HG03442 (cell line): ENCODE data around the gene ASIC2.

Experiments used
- ATAC-seq: cut with Tn5 transposase; IDR thresholded peaks from one replicate; pipeline ENCODE4 v1.9.1; 2021; ENCODE audit warnings: mild to moderate bottlenecking, moderate library complexity; ENCODE audit not compliant: unreplicated experiment

Gene ASIC2

DNA sequence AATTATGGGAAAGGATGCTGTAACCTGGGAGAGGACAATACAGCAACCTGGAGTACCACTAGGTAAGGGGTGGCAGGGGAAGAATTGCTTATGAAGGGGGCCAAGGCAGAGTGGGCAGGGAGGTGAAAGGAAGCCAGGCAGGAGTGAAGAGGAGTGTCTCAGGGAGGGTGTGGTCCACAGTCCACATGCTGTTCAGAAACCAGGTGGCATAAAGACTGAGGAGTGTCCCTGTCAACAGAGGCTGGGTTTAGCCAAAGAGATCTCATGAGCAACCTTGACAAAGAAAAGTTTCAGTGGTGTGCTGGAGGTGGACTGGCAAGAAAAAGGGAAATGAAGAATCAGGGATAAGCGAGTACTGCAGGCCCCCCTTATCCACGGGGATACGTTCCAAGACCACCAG lies 213.0 kb downstream of the ASIC2 start:
- ATAC-seq = no peak

DNA sequence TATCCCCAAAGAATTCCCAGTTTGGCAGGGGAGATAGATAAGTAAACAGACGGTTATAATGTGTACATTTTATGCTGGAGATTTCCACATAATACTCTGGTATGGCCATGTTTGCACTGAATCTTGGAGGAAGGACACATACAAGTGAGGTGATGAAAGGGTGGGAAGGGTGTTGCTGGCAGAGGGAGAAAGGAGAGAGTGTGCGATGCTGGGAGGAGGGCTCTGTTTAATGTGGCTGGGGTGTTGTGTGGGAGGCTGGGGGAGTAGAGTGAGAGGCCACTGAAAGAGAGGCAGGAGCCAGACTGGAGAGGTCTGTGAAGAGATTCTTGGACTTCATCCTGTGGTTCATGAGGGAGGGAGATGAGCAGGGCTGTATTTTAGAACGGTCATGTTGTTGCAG lies 213.9 kb downstream of the ASIC2 start:
- ATAC-seq = no peak

GRCh38 chr17:33076979-33077378 lies 216.1 kb downstream of the ASIC2 start:
- no peak for ATAC-seq

GRCh38 chr17:33073416-33073815 lies 219.7 kb downstream of the ASIC2 start:
- ATAC-seq = no peak

DNA sequence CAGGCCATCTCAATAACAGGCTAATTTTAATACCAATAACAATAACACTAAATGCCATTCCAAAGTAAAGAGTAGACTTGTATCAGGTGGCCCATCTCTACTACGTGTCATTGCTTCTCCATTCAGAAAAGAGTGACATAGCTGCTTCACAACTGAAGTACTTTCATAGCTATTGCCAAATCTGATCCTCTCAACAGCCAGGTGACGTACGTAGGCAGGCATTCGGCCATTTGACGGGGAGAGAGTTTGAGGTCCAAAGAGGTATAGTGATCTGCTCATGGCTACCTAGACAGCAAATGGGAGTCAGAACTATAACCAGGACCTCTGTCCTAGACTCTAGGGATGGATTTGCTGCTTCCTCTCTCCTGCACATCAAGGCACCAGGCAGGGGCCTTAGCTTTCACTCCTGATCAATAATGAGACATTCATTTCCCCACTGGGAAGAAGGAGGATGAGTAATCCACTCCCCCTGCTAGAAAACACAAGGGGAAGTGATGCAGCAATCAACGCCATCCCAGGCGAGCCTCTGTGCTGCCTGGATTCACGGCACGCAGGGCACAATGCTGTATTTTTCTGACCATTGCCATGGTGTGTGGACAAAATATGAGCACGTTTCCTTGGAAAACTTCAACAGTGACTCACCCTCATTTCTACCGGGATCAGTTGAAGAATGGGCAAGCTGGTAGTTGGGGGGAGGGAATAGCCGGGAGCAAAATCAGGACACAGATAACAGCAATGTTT lies 220.5 kb downstream of the ASIC2 start:
- no peak for ATAC-seq

GRCh38 chr17:33071656-33072055 lies 221.4 kb downstream of the ASIC2 start:
- ATAC-seq = no peak

GRCh38 chr17:33057564-33057963 lies 235.5 kb downstream of the ASIC2 start:
- no peak for ATAC-seq

- no peak for ATAC-seq
These were observed 236.5 kb downstream of the ASIC2 start for GRCh38 chr17:33056399-33057146.

DNA sequence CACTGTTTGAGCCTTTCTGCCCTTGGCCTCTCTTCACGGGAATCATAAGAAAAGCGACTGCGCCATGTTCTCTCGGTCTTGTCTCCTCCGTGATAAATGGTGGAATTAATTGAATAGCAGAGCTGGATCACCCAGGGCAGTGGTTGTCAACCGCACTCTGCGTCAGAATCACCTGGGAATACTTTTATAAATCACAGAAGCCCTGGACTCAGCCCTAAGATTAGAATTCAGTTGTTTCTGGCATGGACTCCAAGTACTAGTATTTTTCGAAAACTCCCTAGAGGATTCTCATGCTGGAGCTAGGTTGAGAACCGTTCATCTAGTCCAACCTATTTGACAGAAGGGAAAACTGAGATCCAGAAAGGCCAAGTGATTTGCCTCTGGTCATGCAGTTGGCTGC lies 237.3 kb downstream of the ASIC2 start:
- no peak for ATAC-seq

DNA sequence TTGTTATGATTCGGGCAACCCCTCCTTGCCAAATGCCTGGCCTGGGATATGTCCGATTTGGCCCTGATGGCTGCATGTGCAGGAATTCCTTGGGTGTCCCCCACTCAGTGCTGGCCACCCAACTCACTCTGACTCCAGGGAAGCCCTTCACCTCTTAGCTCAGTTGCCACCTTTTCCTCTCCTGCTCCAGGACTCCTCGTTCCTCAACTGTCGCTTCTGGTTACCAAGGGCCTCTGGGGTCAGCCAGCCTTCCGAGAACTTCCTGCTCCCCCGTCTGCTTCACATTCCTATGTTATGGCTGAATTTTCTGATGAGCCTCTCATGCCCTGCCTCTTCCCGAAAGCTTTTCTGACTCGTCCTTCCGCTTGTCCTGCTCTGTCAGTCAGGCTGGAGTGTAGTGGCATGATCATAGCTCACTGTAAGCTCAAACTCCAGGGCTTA lies 237.9 kb downstream of the ASIC2 start:
- no peak for ATAC-seq

DNA sequence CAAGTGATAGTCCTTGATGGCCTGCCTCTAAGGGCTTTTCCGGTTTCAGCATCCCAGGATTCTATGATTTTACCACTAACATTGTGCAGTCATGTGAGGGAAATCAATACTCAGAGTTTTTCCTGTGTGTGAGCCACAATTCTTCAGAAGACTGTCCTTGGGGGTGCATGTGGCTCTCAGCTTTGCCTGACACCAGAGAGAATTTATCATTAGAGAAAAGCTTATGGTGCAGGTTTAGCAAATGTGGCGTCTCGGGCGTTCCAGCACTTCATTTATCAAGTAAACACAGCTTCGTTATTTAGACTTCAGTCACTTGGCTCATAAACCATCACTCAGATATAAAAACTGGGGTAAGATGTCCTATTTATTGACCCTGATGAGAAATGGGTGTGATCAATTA lies 238.7 kb downstream of the ASIC2 start:
- no peak for ATAC-seq

- ATAC-seq = no peak
These were observed 239.4 kb downstream of the ASIC2 start for GRCh38 chr17:33053676-33054075.

- no peak for ATAC-seq
These were observed 240.2 kb downstream of the ASIC2 start for GRCh38 chr17:33052856-33053255.

GRCh38 chr17:33050611-33051140 lies 242.4 kb downstream of the ASIC2 start:
- ATAC-seq = no peak

GRCh38 chr17:33049781-33050414 lies 243.2 kb downstream of the ASIC2 start:
- no peak for ATAC-seq

DNA sequence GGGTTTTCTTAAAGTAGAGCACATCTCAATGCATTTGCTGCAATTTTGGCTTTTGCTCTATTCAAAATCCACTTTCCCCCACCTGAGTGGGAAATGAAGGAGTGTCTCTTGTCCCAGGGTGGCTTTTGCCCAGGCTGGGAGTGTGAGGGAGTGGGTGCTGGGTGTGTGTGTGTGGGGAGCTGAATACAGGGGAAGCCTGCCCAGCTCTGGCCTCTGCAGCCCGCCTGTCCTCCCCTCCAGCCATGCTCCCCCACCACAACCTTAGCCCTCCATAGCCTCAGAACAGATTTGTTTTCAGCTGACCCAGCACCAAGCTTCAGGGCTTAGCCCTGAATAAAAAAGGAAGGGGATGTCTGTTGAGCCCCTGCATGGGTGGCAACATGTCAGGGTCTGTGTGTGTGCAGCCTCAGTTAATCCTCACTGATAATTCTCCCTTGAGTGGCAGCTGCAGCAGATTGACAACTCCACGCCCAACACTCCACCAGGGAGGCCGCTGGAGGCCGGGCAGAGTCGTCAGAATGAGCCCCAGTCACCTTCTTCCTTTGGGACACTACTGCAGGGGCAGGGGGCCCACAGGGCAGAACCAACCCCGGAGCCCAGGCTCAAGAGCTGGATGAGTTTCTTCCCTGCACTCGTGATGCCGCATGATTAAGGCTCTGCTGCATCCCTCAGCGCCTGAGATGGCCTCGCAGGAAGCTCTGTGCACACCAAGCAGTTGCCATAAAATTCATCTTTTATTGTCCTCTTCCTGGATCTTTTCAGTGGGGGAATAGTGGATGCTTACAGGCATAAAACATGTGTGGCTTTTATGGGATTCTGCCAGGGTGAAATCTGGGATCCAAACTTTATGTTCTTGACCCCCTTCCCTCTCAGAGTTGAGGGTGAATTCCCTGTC lies 246.5 kb downstream of the ASIC2 start:
- ATAC-seq = no peak

GRCh38 chr17:33045216-33045615 lies 247.9 kb downstream of the ASIC2 start:
- ATAC-seq = no peak

DNA sequence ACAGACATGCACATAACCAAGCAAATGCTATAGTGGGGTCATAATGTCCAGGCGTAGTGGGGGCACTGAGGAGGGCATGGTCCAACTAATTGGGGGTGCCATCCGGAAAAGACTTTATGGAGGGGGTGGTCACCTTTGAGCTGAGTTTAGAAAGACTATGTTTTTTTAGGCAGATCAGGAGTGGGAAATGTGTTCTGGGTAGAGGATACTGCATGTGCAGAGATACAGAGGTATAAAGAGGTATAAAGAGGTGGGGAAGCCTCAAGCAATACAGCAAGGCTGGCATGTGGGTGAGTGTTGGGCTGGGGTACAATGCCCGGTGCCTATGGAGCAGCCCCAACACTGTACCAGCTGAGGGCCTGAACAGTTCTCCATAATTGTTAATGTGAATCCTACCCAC lies 248.3 kb downstream of the ASIC2 start:
- no peak for ATAC-seq

- no peak for ATAC-seq
These were observed 252.6 kb downstream of the ASIC2 start for GRCh38 chr17:33040461-33040860.

DNA sequence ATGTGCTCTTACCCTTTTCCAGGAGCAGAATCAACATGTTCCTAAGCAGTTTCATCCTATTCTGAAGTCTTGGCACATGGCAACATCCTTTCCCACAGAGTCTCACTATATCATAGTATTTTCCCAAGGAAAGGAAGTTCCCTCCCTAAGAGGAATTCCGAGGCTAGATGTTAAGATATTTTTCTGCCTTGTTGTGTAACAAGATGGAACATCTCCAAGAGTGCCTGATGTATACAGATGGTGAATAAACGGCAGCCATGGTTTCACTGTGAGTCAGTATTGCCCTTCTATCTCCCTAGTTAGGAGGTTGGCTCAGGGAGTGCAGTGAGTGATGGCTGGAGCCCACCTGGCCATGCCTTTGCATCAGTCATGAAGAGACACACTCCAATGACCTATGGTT lies 253.2 kb downstream of the ASIC2 start:
- ATAC-seq = no peak

DNA sequence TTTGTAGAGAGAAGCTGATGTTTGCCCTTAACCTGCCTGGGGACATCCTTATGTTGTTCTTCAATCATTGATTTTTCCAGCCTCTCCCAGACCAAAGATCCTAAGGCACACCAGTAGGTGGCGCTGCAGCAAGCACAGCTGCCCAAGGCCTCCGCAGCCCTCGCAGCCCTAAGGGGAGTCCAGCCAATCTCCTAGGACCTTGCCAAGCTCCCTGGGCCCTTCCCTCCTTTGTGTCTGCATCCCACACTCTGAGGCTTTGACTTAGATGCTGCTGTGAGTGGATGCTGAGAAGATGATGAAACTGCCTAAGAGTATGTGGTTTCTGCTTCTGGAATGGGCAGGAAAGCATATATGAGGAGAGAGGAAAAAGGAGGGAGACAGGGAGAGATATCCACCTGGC lies 254.4 kb downstream of the ASIC2 start:
- ATAC-seq = no peak
